H1 (cell line): ENCODE data around the gene DENND5B. TPM values are rescaled to one million over a fixed set of nuclear protein-coding genes. Genes with fewer than 3 reads are reported as not detected.

Source experiments
- CTCF ChIA-PET: fragments of 300-600 bp; sonication (Branson Sonifier 250); formaldehyde crosslinking; loops from one replicate; lab custom pipeline; 2021; ENCODE audit not compliant: partially characterized antibody; lab: Charles Lee
- POLR2A ChIA-PET: fragments of 300-600 bp; sonication (Branson Sonifier 250); formaldehyde crosslinking; loops from one replicate; lab custom pipeline; 2021; ENCODE audit warnings: inconsistent platforms; ENCODE audit not compliant: partially characterized antibody; lab: Charles Lee
- DNase-seq, 2 experiments: peaks; one replicate each; pipeline versions ENCODE4 v3.0.0 to v3.0.0-alpha.2; 2010 to 2022; ENCODE audit warnings: low spot score in 2 of 2, low read depth in 1 of 2, mixed read lengths in 1 of 2
- FAIRE-seq: peaks from 2 replicates; lab custom pipeline; 2011; peaks lifted over from hg19 to GRCh38; lab: Jason Lieb, UNC
- H2AFZ ChIP-seq: 2 replicates; pipeline ENCODE4 v1.8.1; 2012; ENCODE audit warnings: low read length, inconsistent platforms
- H2AK5ac ChIP-seq: 2 replicates; pipeline ENCODE4 v1.6.1; 2013; ENCODE audit warnings: low read depth, low read length
- H2BK120ac ChIP-seq: replicated peaks from 2 replicates; pipeline ENCODE3; 2013; ENCODE audit warnings: low read depth, low read length, inconsistent platforms
- H2BK12ac ChIP-seq: 2 replicates; pipeline ENCODE4 v1.6.1; 2013; ENCODE audit warnings: low read depth, low read length
- H2BK15ac ChIP-seq: 2 replicates; pipeline ENCODE4 v1.6.1; 2013; ENCODE audit warnings: low read length
- H2BK20ac ChIP-seq: 2 replicates; pipeline ENCODE4 v1.6.1; 2013; ENCODE audit warnings: low read length
- H2BK5ac ChIP-seq: 2 replicates; pipeline ENCODE4 v1.6.1; 2013; ENCODE audit warnings: low read depth, low read length
- H3K14ac ChIP-seq: 2 replicates; pipeline ENCODE4 v1.6.1; 2013; ENCODE audit warnings: inconsistent platforms; ENCODE audit not compliant: insufficient read length
- H3K18ac ChIP-seq: 2 replicates; pipeline ENCODE4 v1.6.1; 2013; ENCODE audit warnings: low read length; ENCODE audit errors: extremely low read depth
- H3K23ac ChIP-seq: 2 replicates; pipeline ENCODE4 v1.6.1; 2013; ENCODE audit warnings: inconsistent platforms; ENCODE audit not compliant: insufficient read length
- H3K23me2 ChIP-seq: 2 replicates; pipeline ENCODE4 v1.6.1; 2013; ENCODE audit warnings: low read depth, low read length
- H3K27ac ChIP-seq: 2 replicates; pipeline ENCODE4 v1.6.1; 2011; ENCODE audit warnings: low read depth, low read length, inconsistent platforms
- H3K27me3 ChIP-seq, 4 experiments: replicated peaks in 1 of 4; 1 replicate in 1 of 4; 2 replicates in 3 of 4; pipeline versions ENCODE4 v1.6.1 to v1.8.1; 2011 to 2013; ENCODE audit warnings: low read length in 3 of 4, mild to moderate bottlenecking in 3 of 4, inconsistent platforms in 2 of 4, mixed read lengths in 2 of 4, moderate library complexity in 1 of 4; ENCODE audit not compliant: control insufficient read depth in 3 of 4, insufficient read depth in 3 of 4; ENCODE audit errors: extremely low read depth in 1 of 4
- H3K36me3 ChIP-seq, 4 experiments: 2 replicates each; pipeline versions ENCODE4 v1.6.1 to v1.8.1; 2011 to 2013; ENCODE audit warnings: mild to moderate bottlenecking in 4 of 4, low read length in 3 of 4, moderate library complexity in 2 of 4, control low read depth in 1 of 4, inconsistent platforms in 1 of 4; ENCODE audit not compliant: insufficient read depth in 4 of 4, control insufficient read depth in 2 of 4
- H3K4ac ChIP-seq: replicated peaks from 2 replicates; pipeline ENCODE3; 2013; ENCODE audit warnings: low read length, low read depth, mixed read lengths, inconsistent platforms; ENCODE audit not compliant: insufficient read length
- H3K4me1 ChIP-seq, 4 experiments: replicated peaks in 1 of 4; 1 replicate in 1 of 4; 2 replicates in 3 of 4; pipeline versions ENCODE4 v1.6.1 to v1.8.1; 2011 to 2013; ENCODE audit warnings: low read length in 3 of 4, inconsistent platforms in 2 of 4, mixed read lengths in 1 of 4; ENCODE audit not compliant: insufficient read depth in 4 of 4, control insufficient read depth in 3 of 4
- H3K4me2 ChIP-seq, 2 experiments: 2 replicates each; pipeline versions ENCODE4 v1.6.1 to v1.8.1; 2011 to 2013; ENCODE audit warnings: low read depth in 2 of 2, low read length in 2 of 2, control low read depth in 1 of 2, inconsistent platforms in 1 of 2, mild to moderate bottlenecking in 1 of 2; ENCODE audit not compliant: insufficient read depth in 1 of 2
- H3K4me3 ChIP-seq, 4 experiments: fragments of 200-600, 300-600 bp in 1 of 4; sonication (generic), shearing (Covaris generic), sonication (Bioruptor Twin) in 1 of 4; 2 replicates each; pipeline versions ENCODE4 v1.5.1 to v1.8.1; 2011 to 2016; ENCODE audit warnings: low read length in 4 of 4, low read depth in 3 of 4, control low read depth in 2 of 4, inconsistent platforms in 2 of 4, mild to moderate bottlenecking in 2 of 4, mixed read lengths in 1 of 4, moderate library complexity in 1 of 4; ENCODE audit not compliant: insufficient read depth in 2 of 4; ENCODE audit errors: extremely low read depth in 1 of 4
- H3K56ac ChIP-seq: replicated peaks from 2 replicates; pipeline ENCODE3; 2013; ENCODE audit warnings: low read depth, mild to moderate bottlenecking, mixed read lengths, low read length, inconsistent platforms; ENCODE audit not compliant: insufficient read length
- H3K79me1 ChIP-seq: 2 replicates; pipeline ENCODE4 v1.6.1; 2013; ENCODE audit warnings: low read depth, low read length, control low read depth
- H3K79me2 ChIP-seq, 2 experiments: 2 replicates each; pipeline versions ENCODE4 v1.6.1 to v1.8.1; 2012 to 2013; ENCODE audit warnings: low read length in 2 of 2, mild to moderate bottlenecking in 2 of 2, inconsistent platforms in 1 of 2; ENCODE audit not compliant: insufficient read depth in 2 of 2, control insufficient read depth in 1 of 2
- H3K9ac ChIP-seq, 4 experiments: replicated peaks in 1 of 4; 1 replicate in 1 of 4; 2 replicates in 3 of 4; pipeline versions ENCODE4 v1.6.1 to v1.8.1; 2011 to 2013; ENCODE audit warnings: low read depth in 3 of 4, low read length in 3 of 4, control low read depth in 2 of 4, mild to moderate bottlenecking in 2 of 4, moderate library complexity in 2 of 4, inconsistent platforms in 1 of 4; ENCODE audit errors: extremely low read depth in 1 of 4
- H3K9me3 ChIP-seq, 2 experiments: 2 replicates each; pipeline versions ENCODE4 v1.6.1 to v1.8.1; 2012 to 2013; ENCODE audit warnings: mild to moderate bottlenecking in 2 of 2, moderate library complexity in 2 of 2, control low read depth in 1 of 2, inconsistent platforms in 1 of 2, low read depth in 1 of 2, low read length in 1 of 2, mixed read lengths in 1 of 2; ENCODE audit not compliant: insufficient read depth in 2 of 2
- H4K20me1 ChIP-seq, 2 experiments: replicated peaks in 1 of 2; 2 replicates each; pipeline versions ENCODE3 to v1.8.1; 2011 to 2013; ENCODE audit warnings: inconsistent platforms in 2 of 2, low read length in 2 of 2, mild to moderate bottlenecking in 1 of 2; ENCODE audit not compliant: insufficient read depth in 2 of 2, control insufficient read depth in 1 of 2
- H4K5ac ChIP-seq: 2 replicates; pipeline ENCODE4 v1.6.1; 2013; ENCODE audit warnings: low read length, low read depth, mixed read lengths, inconsistent platforms; ENCODE audit not compliant: insufficient read length
- H4K8ac ChIP-seq: 2 replicates; pipeline ENCODE4 v1.8.0; 2013; ENCODE audit warnings: mild to moderate bottlenecking, moderate library complexity, low read length, inconsistent platforms; ENCODE audit not compliant: insufficient read depth; ENCODE audit errors: extremely low read depth
- H4K91ac ChIP-seq: replicated peaks from 2 replicates; pipeline ENCODE3; 2013; ENCODE audit warnings: low read length, mixed read lengths, inconsistent platforms; ENCODE audit not compliant: insufficient read length
- MAFK ChIP-seq: IDR thresholded peaks from 2 replicates; pipeline ENCODE4 v1.6.1; 2012; ENCODE audit warnings: low read depth, mild to moderate bottlenecking, improper control_type of control experiment, low read length
- WGBS, 2 experiments: shearing (Covaris generic) in 1 of 2; methylation state at CpG; one replicate each; pipeline versions ENCODE4 v1.1.6 to v1.1.7; 2013 to 2015; ENCODE audit warnings: low lambda C conversion rate in 2 of 2, mixed read lengths in 2 of 2, inconsistent platforms in 1 of 2, low coverage in 1 of 2, missing lambda C conversion rate in 1 of 2; ENCODE audit not compliant: insufficient replicate concordance in 2 of 2, insufficient coverage in 1 of 2, insufficient read length in 1 of 2; ENCODE audit errors: extremely low coverage in 1 of 2, missing lambda C conversion rate in 1 of 2; 5-methylcytosine and 5-hydroxymethylcytosine counted together
- polyA plus RNA-seq, 7 experiments: library from polyadenylated mRNA; depleted of rRNA in 3 of 7; stranded (reverse) in 5 of 7; unstranded in 2 of 7; fragments of >200 nt in 5 of 7; fragments of 200-250 nt in 2 of 7; gene quantifications; 1 replicate in 5 of 7; 2 replicates in 1 of 7; 4 replicates in 1 of 7; pipeline versions ENCODE4 v1.2.1 to v1.2.3, GENCODE V29; 2011 to 2013; ENCODE audit warnings: missing spikeins in 2 of 7, mixed read lengths in 2 of 7
- total RNA-seq: library from RNA; stranded (reverse); fragmentation: NEBNext Ultra II Directional; extraction: Animal tissue kit (Norgen Biotek cat#: 25700); gene quantifications from 2 replicates; pipeline ENCODE4 v1.2.1, GENCODE V29; 2021

Gene DENND5B
- total and polyA plus RNA-seq, 2 of the 8 experiments (the other 6 are each of a cell fraction or from before 2014, with no cell fraction given), result 13.4 to 20.2 TPM

- Histone ChIP-seq H3K27ac (no peak overlapping the region), H3K4me2 (no peak overlapping the region), H3K4me1 (no peaks in the 10 kb centered on the region), H3K27me3 (no peaks in the 10 kb centered on the region), H2AFZ (0 out of 2 replicates have a peak overlapping the region, but pooled peaks have one; percentile 8), H3K79me2 (no peaks in the 10 kb centered on the region), H3K56ac (no peak overlapping the region), H3K36me3 (no peaks in the 10 kb centered on the region), H3K9ac (no peak overlapping the region), H3K79me1 (no peaks in the 10 kb centered on the region), H2BK120ac (no peak overlapping the region), H3K18ac (no peak overlapping the region), H4K91ac (no peak overlapping the region), H3K9me3 (no peaks in the 10 kb centered on the region), H4K20me1 (no peaks in the 10 kb centered on the region), H4K8ac (no peak overlapping the region), H2BK20ac (no peak overlapping the region), H4K5ac (no peak overlapping the region), H2BK5ac (no peak overlapping the region), H3K4me3 (no peak overlapping the region), H3K4ac (no peak overlapping the region), H2BK15ac (no peak overlapping the region), H2BK12ac (no peak overlapping the region), H3K23me2 (no peaks in the 10 kb centered on the region), H3K23ac (no peak overlapping the region), H3K14ac (no peak overlapping the region), H2AK5ac (no peak overlapping the region)
- no peak for FAIRE-seq
- 82% methylated on average over 4 of the region's 4 CpGs; no CpG with 5 or more reads in 1 of the 2 experiments for WGBS, 2 experiments
- ChIA-PET POLR2A (interaction anchor here (1.3 kb wide), 1 partner anchor 10 kb away, joined by 4 read pairs; no protein-coding TSS in a partner anchor), CTCF (interaction anchor here (0.6 to 2.6 kb wide), 3 partner anchors 113 to 644 kb away, joined by 3 to 13 read pairs (median 3); no protein-coding TSS in a partner anchor)
- no peak for DNase-seq
- no peak for TF ChIP-seq MAFK
Measured at GRCh38 chr12:31600750-31601149, 9.8 kb upstream of the DENND5B start.
